Stimulated activated CD8-positive, alpha-beta memory T cell treated with anti-CD3 and anti-CD28 coated beads, Interleukin-12 subunit alpha, Interleukin-12 subunit beta, amount 100 ng/mL, for 24 hours (primary cell): ENCODE measurements around the gene ARFGAP2.
"Not testable (repeated sequence)": the region's sequence is repeated elsewhere in the genome, so short reads cannot be mapped to it uniquely, and the experiment has no call there.

Experiments
- DNase-seq: peaks from one replicate; pipeline ENCODE4 v3.0.0-alpha.2; 2020; ENCODE audit errors: extremely low read depth

The ARFGAP2 gene

GRCh38 chr11:47176328-47177228, at the start of gene ARFGAP2:
Gene ARFGAP2 (minus strand): TSS chr11:47176879. CDS start chr11:47176853, 26 bp downstream.
- DNase-seq, result peak; percentile 94

- no peak for DNase-seq
Measured at GRCh38 chr11:47225552-47226400, 49.1 kb upstream of the ARFGAP2 start.

- no peak for DNase-seq
Measured at GRCh38 chr11:47222696-47223095, 46.0 kb upstream of the ARFGAP2 start.

- no peak for DNase-seq
Measured at GRCh38 chr11:47220401-47220821, 43.7 kb upstream of the ARFGAP2 start.

GRCh38 chr11:47216121-47216798, 39.6 kb upstream of the ARFGAP2 start:
- DNase-seq, result no peak

- no peak for DNase-seq
Measured at GRCh38 chr11:47215366-47215910, 38.8 kb upstream of the ARFGAP2 start.

- peak; percentile 65 for DNase-seq
Measured at GRCh38 chr11:47213950-47214565, 37.4 kb upstream of the ARFGAP2 start.

- no peak for DNase-seq
Measured at GRCh38 chr11:47212938-47213337, 36.3 kb upstream of the ARFGAP2 start.

- DNase-seq, result no peak
Measured at GRCh38 chr11:47208628-47209027, 31.9 kb upstream of the ARFGAP2 start.

GRCh38 chr11:47208008-47208552, 31.4 kb upstream of the ARFGAP2 start:
- DNase-seq, result not testable (repeated sequence)

- DNase-seq, result no peak
Measured at GRCh38 chr11:47207459-47207858, 30.8 kb upstream of the ARFGAP2 start.

- DNase-seq, result not testable (repeated sequence)
Measured at GRCh38 chr11:47206577-47206976, 29.9 kb upstream of the ARFGAP2 start.

- no peak for DNase-seq
Measured at GRCh38 chr11:47204637-47204989, 27.9 kb upstream of the ARFGAP2 start.

- DNase-seq, result no peak
Measured at GRCh38 chr11:47202576-47202975, 25.9 kb upstream of the ARFGAP2 start.

GRCh38 chr11:47201015-47201414, 24.3 kb upstream of the ARFGAP2 start:
- no peak for DNase-seq

- DNase-seq, result not testable (repeated sequence)
Measured at GRCh38 chr11:47198161-47198560, 21.5 kb upstream of the ARFGAP2 start.

GRCh38 chr11:47192111-47192510, 15.4 kb upstream of the ARFGAP2 start:
- no peak for DNase-seq

- not testable (repeated sequence) for DNase-seq
Measured at GRCh38 chr11:47191137-47191536, 14.5 kb upstream of the ARFGAP2 start.

GRCh38 chr11:47189100-47189834, 12.6 kb upstream of the ARFGAP2 start:
- no peak for DNase-seq

GRCh38 chr11:47188259-47188658, 11.6 kb upstream of the ARFGAP2 start:
- no peak for DNase-seq
